G401.6 (cell line): ENCODE measurements around the gene TYW1B.
"Not testable (repeated sequence)": the region's sequence is repeated elsewhere in the genome, so short reads cannot be mapped to it uniquely, and the experiment has no call there.

Experiments used
- FAIRE-seq: peaks from 2 replicates; lab custom pipeline; 2012; peaks lifted over from hg19 to GRCh38; lab: Jason Lieb, UNC

The TYW1B gene

DNA sequence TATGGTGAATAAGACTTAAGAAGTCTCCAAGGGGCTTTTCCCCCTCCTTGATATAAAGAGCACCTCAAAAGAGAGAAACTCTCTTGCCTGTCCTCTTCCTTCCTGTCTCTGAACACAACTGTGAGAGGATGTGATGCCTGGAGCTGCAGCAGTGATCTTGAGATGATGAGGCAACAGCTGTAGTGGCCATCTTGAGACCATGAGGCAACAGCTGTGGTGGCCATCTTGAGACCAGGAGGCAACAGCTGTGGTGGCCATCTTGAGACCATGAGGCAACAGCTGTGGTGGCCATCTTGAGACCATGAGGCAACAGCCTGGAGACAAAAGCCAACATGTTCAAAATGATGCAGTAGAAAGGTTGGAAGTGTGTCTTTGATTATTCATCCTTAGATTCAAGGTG, 277.5 kb downstream of the TYW1B start:
- FAIRE-seq, result not testable (repeated sequence)

DNA sequence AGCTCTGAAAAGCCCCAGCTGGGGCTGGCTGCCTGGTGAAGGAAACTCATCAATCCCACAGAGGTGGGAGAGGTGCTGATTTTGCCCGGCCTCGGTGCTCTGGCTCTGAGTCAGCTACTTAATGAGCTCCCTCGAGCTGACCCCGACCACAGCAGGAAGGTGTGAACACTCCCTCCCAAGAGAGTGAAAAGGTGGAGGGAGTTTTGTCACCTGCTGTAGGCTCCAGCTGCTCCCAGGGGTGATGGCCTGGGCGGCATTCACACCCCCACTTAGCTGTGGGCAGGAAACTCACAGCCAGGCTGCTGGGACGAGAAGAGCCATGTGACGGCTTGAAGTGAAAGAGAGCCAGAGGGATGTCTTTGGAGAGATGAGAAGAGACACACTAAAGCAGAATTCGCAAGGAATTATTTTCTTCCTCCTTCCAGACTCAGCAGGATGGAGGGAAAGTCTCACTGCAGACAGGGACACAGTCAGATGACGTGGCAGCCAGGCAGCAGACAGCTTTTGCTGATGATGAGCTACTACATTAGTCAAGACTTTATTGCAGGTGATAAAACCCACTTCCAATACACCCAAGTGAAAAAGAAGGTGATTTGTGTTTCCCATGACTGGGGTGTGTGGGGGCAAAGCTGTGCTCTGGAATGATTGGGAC, 281.3 kb downstream of the TYW1B start:
- not testable (repeated sequence) for FAIRE-seq

DNA sequence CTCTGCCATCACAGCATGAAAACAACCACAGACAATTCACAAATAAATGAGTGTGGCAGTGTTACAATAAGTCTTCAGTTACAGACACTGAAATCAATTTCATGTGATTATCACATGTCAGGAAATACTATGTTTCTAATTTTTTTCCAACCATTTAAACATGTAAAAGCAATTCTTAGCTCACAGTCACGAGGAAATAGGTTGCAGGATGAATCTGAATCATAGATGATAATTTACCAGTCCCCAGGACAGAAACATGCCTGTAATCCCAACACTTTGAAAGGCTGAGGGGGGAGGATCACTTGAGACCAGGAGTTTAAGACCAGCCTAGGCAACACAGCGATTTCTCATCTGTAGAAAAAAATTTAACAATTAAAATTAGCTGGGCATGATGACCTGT, 283.5 kb downstream of the TYW1B start:
- FAIRE-seq, result not testable (repeated sequence)

DNA sequence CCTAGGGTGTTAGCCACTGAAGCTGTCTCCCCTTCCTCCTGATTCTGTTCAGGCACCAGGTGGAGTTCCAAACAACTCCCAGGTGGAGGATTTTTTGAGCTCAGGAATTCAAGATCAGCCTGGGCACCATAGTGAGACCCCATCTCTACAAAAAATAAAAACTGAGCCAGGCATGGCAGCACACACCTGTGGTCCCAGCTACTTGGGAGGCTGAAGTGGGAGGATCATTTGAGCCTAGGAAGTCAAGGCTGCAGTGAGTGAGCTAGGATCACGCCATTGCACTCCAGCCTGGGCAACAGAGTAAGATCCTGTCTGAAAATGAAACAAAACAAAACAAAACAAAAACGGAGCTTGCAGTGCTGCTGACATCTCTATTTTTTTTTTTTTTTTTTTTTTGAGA, 287.1 kb downstream of the TYW1B start:
- no peak for FAIRE-seq

DNA sequence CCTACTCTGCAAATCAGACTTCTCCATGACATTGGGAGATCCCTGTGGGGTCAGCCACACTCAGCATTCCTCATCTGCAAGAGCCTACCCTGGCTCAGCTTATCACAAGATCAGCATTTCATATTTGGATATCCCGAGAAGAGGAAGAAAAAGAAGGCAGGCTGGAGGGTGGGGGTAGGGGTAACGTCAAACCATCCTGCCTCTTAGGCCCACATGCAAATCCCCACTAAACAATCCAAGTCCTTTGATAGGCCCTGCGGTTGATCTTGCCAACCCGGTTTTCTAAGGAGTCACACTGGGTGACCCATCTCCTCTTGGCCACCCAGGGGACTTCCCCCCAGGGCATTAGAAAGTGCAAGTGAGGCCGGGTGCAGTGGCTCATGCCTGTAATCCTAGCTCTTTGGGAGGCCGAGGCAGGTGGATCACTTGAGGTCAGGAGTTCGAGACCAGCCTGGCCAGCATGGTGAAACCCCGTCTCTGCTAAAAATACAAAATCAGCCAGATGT, 287.8 kb downstream of the TYW1B start:
- no peak for FAIRE-seq

DNA sequence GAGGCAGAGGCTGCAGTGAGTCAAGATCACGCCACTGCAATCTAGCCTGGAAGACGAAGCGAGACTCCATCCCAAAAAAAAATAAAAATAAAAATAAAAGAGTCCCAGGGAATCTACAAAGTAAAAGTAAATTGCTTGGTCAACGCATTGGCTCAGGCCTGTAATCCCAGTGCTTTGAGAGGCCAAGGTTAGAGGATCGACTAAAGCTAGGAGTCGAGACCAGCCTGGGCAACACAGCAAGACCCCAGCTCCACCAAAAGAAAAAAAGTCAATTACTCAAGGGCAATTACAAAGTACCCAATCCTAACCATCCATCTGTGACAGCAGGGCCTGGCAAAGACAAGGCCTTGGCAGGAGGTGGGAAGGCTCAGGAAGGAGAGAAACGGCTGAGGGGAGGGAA, 288.3 kb downstream of the TYW1B start:
- FAIRE-seq, result no peak

DNA sequence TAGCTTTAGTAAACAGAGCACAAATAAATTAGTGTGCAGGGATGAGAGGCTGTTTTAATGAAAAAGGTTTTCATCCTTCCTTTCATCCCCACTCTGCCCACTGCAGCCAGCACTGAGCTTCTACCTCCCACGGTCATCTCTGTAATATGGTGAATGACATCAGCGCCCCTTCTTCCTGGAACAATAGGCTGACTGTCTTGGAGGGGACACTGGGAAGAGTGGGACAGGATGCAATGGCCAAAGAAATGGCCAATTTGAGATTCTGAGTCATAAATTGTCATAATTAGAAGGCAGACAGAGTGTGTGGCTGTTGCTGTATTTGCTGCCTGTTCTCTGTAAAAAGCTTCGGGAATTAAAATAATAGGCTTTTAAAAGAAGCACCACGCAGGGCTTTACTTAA, 289.1 kb downstream of the TYW1B start:
- FAIRE-seq, result no peak

DNA sequence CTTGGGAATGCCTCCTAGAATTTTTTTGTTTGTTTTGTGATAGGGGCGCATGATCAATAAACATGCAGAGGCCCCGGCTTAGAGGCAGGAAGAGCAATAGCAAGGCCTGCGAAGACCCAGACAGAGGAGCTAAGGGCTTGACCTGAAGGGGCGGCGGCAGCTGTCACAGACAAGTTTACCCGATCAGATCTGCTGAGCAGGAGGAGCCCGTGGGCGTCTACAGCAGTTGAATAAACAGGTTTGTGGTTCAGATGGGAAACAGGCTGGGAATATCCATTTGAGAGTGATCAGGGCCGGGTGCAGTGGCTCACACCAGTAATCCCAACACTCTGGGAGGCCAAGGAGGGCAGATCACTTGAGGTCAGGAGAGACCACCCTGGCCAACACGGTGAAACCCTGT, 289.9 kb downstream of the TYW1B start:
- no peak for FAIRE-seq

DNA sequence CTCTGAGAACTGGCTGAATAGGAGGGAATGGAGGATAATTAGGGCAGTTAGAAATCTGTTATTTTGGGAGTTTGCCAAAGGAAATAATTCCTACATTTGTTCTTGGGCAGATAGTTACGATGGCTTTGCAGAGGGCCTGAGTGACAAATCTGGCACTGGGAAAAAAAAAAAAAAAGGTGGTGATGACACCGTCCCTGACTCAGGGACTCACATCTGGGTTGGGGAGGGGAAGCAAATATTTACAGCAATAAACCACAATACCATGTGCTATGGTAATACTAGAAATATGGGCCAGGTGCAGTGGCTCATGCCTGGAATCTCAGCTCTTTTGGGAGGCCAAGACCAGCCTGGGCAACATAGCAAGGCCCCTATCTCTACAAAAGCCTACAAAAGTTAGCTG, 292.0 kb downstream of the TYW1B start:
- not testable (repeated sequence) for FAIRE-seq

DNA sequence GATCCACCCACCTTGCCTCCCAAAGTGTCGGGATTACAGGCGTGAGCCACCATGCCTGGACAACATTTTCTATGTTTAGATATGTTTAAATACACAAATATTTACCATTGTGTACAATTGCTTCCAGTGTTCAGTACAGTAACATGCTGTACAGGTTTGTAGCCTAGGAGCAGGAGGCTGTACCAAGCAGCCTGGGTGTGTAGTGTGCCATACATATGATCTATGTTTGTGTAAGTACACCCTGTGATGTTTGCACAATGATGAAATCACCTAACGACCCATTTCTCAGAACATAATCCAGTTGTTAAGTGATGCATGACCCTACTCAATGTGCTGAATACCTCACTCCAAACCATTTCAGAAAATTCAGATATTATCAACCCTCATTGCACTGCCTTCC, 297.0 kb downstream of the TYW1B start:
- FAIRE-seq, result not testable (repeated sequence)
